ENCODE results near the gene TIMP1.

DNA sequence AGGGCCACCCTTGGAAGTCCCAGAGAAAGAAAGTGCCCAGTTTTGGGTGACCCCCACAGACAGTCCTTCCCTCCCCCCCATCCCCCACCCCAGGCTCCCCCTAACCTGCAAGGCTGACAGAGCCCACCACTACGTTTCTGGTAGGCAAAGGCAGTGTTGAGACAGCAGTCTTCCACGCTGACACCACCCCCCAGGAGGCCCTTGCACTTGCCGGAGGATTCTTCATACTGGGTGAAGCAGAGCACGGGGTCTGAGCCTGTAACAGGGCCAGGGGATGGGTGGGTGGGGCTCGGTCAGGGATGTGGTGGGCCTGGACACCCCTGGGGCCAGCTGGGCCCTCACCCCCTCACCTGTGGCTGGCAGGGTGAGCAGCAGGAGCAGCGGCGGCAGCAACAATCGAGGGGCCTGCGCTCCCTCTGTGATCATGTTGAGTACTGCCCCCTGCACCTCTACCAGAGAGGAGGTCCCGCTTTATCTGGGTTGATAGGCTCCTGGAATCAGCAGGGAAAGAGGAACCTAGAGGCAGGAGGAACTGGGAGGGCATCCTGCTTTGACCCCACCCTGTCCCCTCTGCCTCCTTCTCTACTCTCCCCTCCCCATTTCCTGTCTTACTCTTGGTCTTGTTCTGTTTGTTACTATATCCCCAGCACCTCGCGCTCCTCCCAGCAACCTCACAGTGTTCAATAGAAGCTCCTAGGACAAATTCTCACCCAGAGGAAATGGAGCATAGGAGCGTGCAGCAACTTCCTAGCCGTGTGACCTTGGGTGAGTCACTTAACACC lies 47.4 kb downstream of the TIMP1 start, which contains the start of gene CFP:
- TF ChIP-seq, protein P1, sequence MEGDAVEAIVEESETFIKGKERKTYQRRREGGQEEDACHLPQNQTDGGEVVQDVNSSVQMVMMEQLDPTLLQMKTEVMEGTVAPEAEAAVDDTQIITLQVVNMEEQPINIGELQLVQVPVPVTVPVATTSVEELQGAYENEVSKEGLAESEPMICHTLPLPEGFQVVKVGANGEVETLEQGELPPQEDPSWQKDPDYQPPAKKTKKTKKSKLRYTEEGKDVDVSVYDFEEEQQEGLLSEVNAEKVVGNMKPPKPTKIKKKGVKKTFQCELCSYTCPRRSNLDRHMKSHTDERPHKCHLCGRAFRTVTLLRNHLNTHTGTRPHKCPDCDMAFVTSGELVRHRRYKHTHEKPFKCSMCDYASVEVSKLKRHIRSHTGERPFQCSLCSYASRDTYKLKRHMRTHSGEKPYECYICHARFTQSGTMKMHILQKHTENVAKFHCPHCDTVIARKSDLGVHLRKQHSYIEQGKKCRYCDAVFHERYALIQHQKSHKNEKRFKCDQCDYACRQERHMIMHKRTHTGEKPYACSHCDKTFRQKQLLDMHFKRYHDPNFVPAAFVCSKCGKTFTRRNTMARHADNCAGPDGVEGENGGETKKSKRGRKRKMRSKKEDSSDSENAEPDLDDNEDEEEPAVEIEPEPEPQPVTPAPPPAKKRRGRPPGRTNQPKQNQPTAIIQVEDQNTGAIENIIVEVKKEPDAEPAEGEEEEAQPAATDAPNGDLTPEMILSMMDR (IDR thresholded peaks at IDR 0.05): no peak
- TF ChIP-seq POLR2AphosphoS5 (IDR thresholded peaks at IDR 0.05; ENCODE audit: insufficient read depth in 1 of 2, low read depth in 1 of 2) (no peak), POLR2A (IDR thresholded peaks at IDR 0.05) (no peak)

Data from vagina (tissue), 2 donors.